ELF-1 (cell line): Measurements from ENCODE around the gene NGEF.

Source experiments
- DNase-seq: peaks from one replicate; pipeline ENCODE4 v3.0.0-alpha.2; 2016; ENCODE audit warnings: low read depth, low spot score

Gene NGEF

GRCh38 chr2:232839411-232840079 is 173.5 kb downstream of the NGEF start:
- DNase-seq = no peak

- no peak for DNase-seq
Observed at GRCh38 chr2:232838406-232838874, 174.6 kb downstream of the NGEF start.

- no peak for DNase-seq
Observed at GRCh38 chr2:232836934-232837333, 176.1 kb downstream of the NGEF start.

- no peak for DNase-seq
Observed at GRCh38 chr2:232835687-232836208, 177.3 kb downstream of the NGEF start.

- DNase-seq = no peak
Observed at GRCh38 chr2:232833830-232834229, 179.2 kb downstream of the NGEF start.

GRCh38 chr2:232831496-232831895 is 181.6 kb downstream of the NGEF start:
- no peak for DNase-seq

- no peak for DNase-seq
Observed at GRCh38 chr2:232829988-232830387, 183.1 kb downstream of the NGEF start.
